H1 (cell line): ENCODE measurements around the gene RAB40B. TPM values are rescaled to one million over a fixed set of nuclear protein-coding genes. Genes with fewer than 3 reads are reported as not detected.

Source experiments
- CTCF ChIA-PET: fragments of 300-600 bp; sonication (Branson Sonifier 250); formaldehyde crosslinking; loops from one replicate; lab custom pipeline; 2021; ENCODE audit not compliant: partially characterized antibody; lab: Charles Lee
- POLR2A ChIA-PET: fragments of 300-600 bp; sonication (Branson Sonifier 250); formaldehyde crosslinking; loops from one replicate; lab custom pipeline; 2021; ENCODE audit warnings: inconsistent platforms; ENCODE audit not compliant: partially characterized antibody; lab: Charles Lee
- DNase-seq, 2 experiments: peaks; one replicate each; pipeline versions ENCODE4 v3.0.0 to v3.0.0-alpha.2; 2010 to 2022; ENCODE audit warnings: low spot score in 2 of 2, low read depth in 1 of 2, mixed read lengths in 1 of 2
- FAIRE-seq: peaks from 2 replicates; lab custom pipeline; 2011; peaks lifted over from hg19 to GRCh38; lab: Jason Lieb, UNC
- H2AFZ ChIP-seq: 2 replicates; pipeline ENCODE4 v1.8.1; 2012; ENCODE audit warnings: low read length, inconsistent platforms
- H2AK5ac ChIP-seq: 2 replicates; pipeline ENCODE4 v1.6.1; 2013; ENCODE audit warnings: low read depth, low read length
- H2BK120ac ChIP-seq: replicated peaks from 2 replicates; pipeline ENCODE3; 2013; ENCODE audit warnings: low read depth, low read length, inconsistent platforms
- H2BK12ac ChIP-seq: 2 replicates; pipeline ENCODE4 v1.6.1; 2013; ENCODE audit warnings: low read depth, low read length
- H2BK15ac ChIP-seq: 2 replicates; pipeline ENCODE4 v1.6.1; 2013; ENCODE audit warnings: low read length
- H2BK20ac ChIP-seq: 2 replicates; pipeline ENCODE4 v1.6.1; 2013; ENCODE audit warnings: low read length
- H2BK5ac ChIP-seq: 2 replicates; pipeline ENCODE4 v1.6.1; 2013; ENCODE audit warnings: low read depth, low read length
- H3K14ac ChIP-seq: 2 replicates; pipeline ENCODE4 v1.6.1; 2013; ENCODE audit warnings: inconsistent platforms; ENCODE audit not compliant: insufficient read length
- H3K18ac ChIP-seq: 2 replicates; pipeline ENCODE4 v1.6.1; 2013; ENCODE audit warnings: low read length; ENCODE audit errors: extremely low read depth
- H3K23ac ChIP-seq: 2 replicates; pipeline ENCODE4 v1.6.1; 2013; ENCODE audit warnings: inconsistent platforms; ENCODE audit not compliant: insufficient read length
- H3K23me2 ChIP-seq: 2 replicates; pipeline ENCODE4 v1.6.1; 2013; ENCODE audit warnings: low read depth, low read length
- H3K27ac ChIP-seq: 2 replicates; pipeline ENCODE4 v1.6.1; 2011; ENCODE audit warnings: low read depth, low read length, inconsistent platforms
- H3K27me3 ChIP-seq, 4 experiments: replicated peaks in 1 of 4; 1 replicate in 1 of 4; 2 replicates in 3 of 4; pipeline versions ENCODE4 v1.6.1 to v1.8.1; 2011 to 2013; ENCODE audit warnings: low read length in 3 of 4, mild to moderate bottlenecking in 3 of 4, inconsistent platforms in 2 of 4, mixed read lengths in 2 of 4, moderate library complexity in 1 of 4; ENCODE audit not compliant: control insufficient read depth in 3 of 4, insufficient read depth in 3 of 4; ENCODE audit errors: extremely low read depth in 1 of 4
- H3K36me3 ChIP-seq, 4 experiments: 2 replicates each; pipeline versions ENCODE4 v1.6.1 to v1.8.1; 2011 to 2013; ENCODE audit warnings: mild to moderate bottlenecking in 4 of 4, low read length in 3 of 4, moderate library complexity in 2 of 4, control low read depth in 1 of 4, inconsistent platforms in 1 of 4; ENCODE audit not compliant: insufficient read depth in 4 of 4, control insufficient read depth in 2 of 4
- H3K4ac ChIP-seq: replicated peaks from 2 replicates; pipeline ENCODE3; 2013; ENCODE audit warnings: low read length, low read depth, mixed read lengths, inconsistent platforms; ENCODE audit not compliant: insufficient read length
- H3K4me1 ChIP-seq, 4 experiments: replicated peaks in 1 of 4; 1 replicate in 1 of 4; 2 replicates in 3 of 4; pipeline versions ENCODE4 v1.6.1 to v1.8.1; 2011 to 2013; ENCODE audit warnings: low read length in 3 of 4, inconsistent platforms in 2 of 4, mixed read lengths in 1 of 4; ENCODE audit not compliant: insufficient read depth in 4 of 4, control insufficient read depth in 3 of 4
- H3K4me2 ChIP-seq, 2 experiments: 2 replicates each; pipeline versions ENCODE4 v1.6.1 to v1.8.1; 2011 to 2013; ENCODE audit warnings: low read depth in 2 of 2, low read length in 2 of 2, control low read depth in 1 of 2, inconsistent platforms in 1 of 2, mild to moderate bottlenecking in 1 of 2; ENCODE audit not compliant: insufficient read depth in 1 of 2
- H3K4me3 ChIP-seq, 4 experiments: fragments of 200-600, 300-600 bp in 1 of 4; sonication (generic), shearing (Covaris generic), sonication (Bioruptor Twin) in 1 of 4; 2 replicates each; pipeline versions ENCODE4 v1.5.1 to v1.8.1; 2011 to 2016; ENCODE audit warnings: low read length in 4 of 4, low read depth in 3 of 4, control low read depth in 2 of 4, inconsistent platforms in 2 of 4, mild to moderate bottlenecking in 2 of 4, mixed read lengths in 1 of 4, moderate library complexity in 1 of 4; ENCODE audit not compliant: insufficient read depth in 2 of 4; ENCODE audit errors: extremely low read depth in 1 of 4
- H3K56ac ChIP-seq: replicated peaks from 2 replicates; pipeline ENCODE3; 2013; ENCODE audit warnings: low read depth, mild to moderate bottlenecking, mixed read lengths, low read length, inconsistent platforms; ENCODE audit not compliant: insufficient read length
- H3K79me1 ChIP-seq: 2 replicates; pipeline ENCODE4 v1.6.1; 2013; ENCODE audit warnings: low read depth, low read length, control low read depth
- H3K79me2 ChIP-seq, 2 experiments: 2 replicates each; pipeline versions ENCODE4 v1.6.1 to v1.8.1; 2012 to 2013; ENCODE audit warnings: low read length in 2 of 2, mild to moderate bottlenecking in 2 of 2, inconsistent platforms in 1 of 2; ENCODE audit not compliant: insufficient read depth in 2 of 2, control insufficient read depth in 1 of 2
- H3K9ac ChIP-seq, 4 experiments: replicated peaks in 1 of 4; 1 replicate in 1 of 4; 2 replicates in 3 of 4; pipeline versions ENCODE4 v1.6.1 to v1.8.1; 2011 to 2013; ENCODE audit warnings: low read depth in 3 of 4, low read length in 3 of 4, control low read depth in 2 of 4, mild to moderate bottlenecking in 2 of 4, moderate library complexity in 2 of 4, inconsistent platforms in 1 of 4; ENCODE audit errors: extremely low read depth in 1 of 4
- H3K9me3 ChIP-seq, 2 experiments: 2 replicates each; pipeline versions ENCODE4 v1.6.1 to v1.8.1; 2012 to 2013; ENCODE audit warnings: mild to moderate bottlenecking in 2 of 2, moderate library complexity in 2 of 2, control low read depth in 1 of 2, inconsistent platforms in 1 of 2, low read depth in 1 of 2, low read length in 1 of 2, mixed read lengths in 1 of 2; ENCODE audit not compliant: insufficient read depth in 2 of 2
- H4K20me1 ChIP-seq, 2 experiments: replicated peaks in 1 of 2; 2 replicates each; pipeline versions ENCODE3 to v1.8.1; 2011 to 2013; ENCODE audit warnings: inconsistent platforms in 2 of 2, low read length in 2 of 2, mild to moderate bottlenecking in 1 of 2; ENCODE audit not compliant: insufficient read depth in 2 of 2, control insufficient read depth in 1 of 2
- H4K5ac ChIP-seq: 2 replicates; pipeline ENCODE4 v1.6.1; 2013; ENCODE audit warnings: low read length, low read depth, mixed read lengths, inconsistent platforms; ENCODE audit not compliant: insufficient read length
- H4K8ac ChIP-seq: 2 replicates; pipeline ENCODE4 v1.8.0; 2013; ENCODE audit warnings: mild to moderate bottlenecking, moderate library complexity, low read length, inconsistent platforms; ENCODE audit not compliant: insufficient read depth; ENCODE audit errors: extremely low read depth
- H4K91ac ChIP-seq: replicated peaks from 2 replicates; pipeline ENCODE3; 2013; ENCODE audit warnings: low read length, mixed read lengths, inconsistent platforms; ENCODE audit not compliant: insufficient read length
- CTBP2 ChIP-seq: IDR thresholded peaks from 2 replicates; pipeline ENCODE4 v1.7.0; 2011; ENCODE audit warnings: borderline replicate concordance, mild to moderate bottlenecking, moderate library complexity, mixed read lengths, low read length; ENCODE audit not compliant: insufficient read depth, insufficient read length
- E2F6 ChIP-seq: IDR thresholded peaks from 2 replicates; pipeline ENCODE4 v1.6.1; 2012; ENCODE audit warnings: inconsistent platforms
- SUZ12 ChIP-seq: fragments of 200-600 bp; sonication (generic); IDR thresholded peaks from 2 replicates; pipeline ENCODE4 v1.6.1; 2012; ENCODE audit warnings: mild to moderate bottlenecking, inconsistent platforms, low read length, moderate library complexity, mixed read lengths
- WGBS, 2 experiments: shearing (Covaris generic) in 1 of 2; methylation state at CpG; one replicate each; pipeline versions ENCODE4 v1.1.6 to v1.1.7; 2013 to 2015; ENCODE audit warnings: low lambda C conversion rate in 2 of 2, mixed read lengths in 2 of 2, inconsistent platforms in 1 of 2, low coverage in 1 of 2, missing lambda C conversion rate in 1 of 2; ENCODE audit not compliant: insufficient replicate concordance in 2 of 2, insufficient coverage in 1 of 2, insufficient read length in 1 of 2; ENCODE audit errors: extremely low coverage in 1 of 2, missing lambda C conversion rate in 1 of 2; 5-methylcytosine and 5-hydroxymethylcytosine counted together
- polyA plus RNA-seq, 7 experiments: library from polyadenylated mRNA; depleted of rRNA in 3 of 7; stranded (reverse) in 5 of 7; unstranded in 2 of 7; fragments of >200 nt in 5 of 7; fragments of 200-250 nt in 2 of 7; gene quantifications; 1 replicate in 5 of 7; 2 replicates in 1 of 7; 4 replicates in 1 of 7; pipeline versions ENCODE4 v1.2.1 to v1.2.3, GENCODE V29; 2011 to 2013; ENCODE audit warnings: missing spikeins in 2 of 7, mixed read lengths in 2 of 7
- total RNA-seq: library from RNA; stranded (reverse); fragmentation: NEBNext Ultra II Directional; extraction: Animal tissue kit (Norgen Biotek cat#: 25700); gene quantifications from 2 replicates; pipeline ENCODE4 v1.2.1, GENCODE V29; 2021

The RAB40B gene
- total and polyA plus RNA-seq, 2 of the 8 experiments (the other 6 are each of a cell fraction or from before 2014, with no cell fraction given), result 3.1 to 4.6 TPM

GRCh38 chr17:82693168-82693867 is 5.2 kb downstream of the RAB40B start:
- H2BK15ac ChIP-seq, result no peak overlapping the region
- H4K5ac ChIP-seq, result no peak overlapping the region
- H3K56ac ChIP-seq, result no peak overlapping the region
- no peak overlapping the region for H3K4me2 ChIP-seq
- TF ChIP-seq E2F6 (no peak), SUZ12 (no peak), CTBP2 (no peak)
- H2BK5ac ChIP-seq, result no peak overlapping the region
- peaks cover 0 to 6% (median 6%) of the 10 kb centered on the region in 4 experiments; a peak in 4 of 7 replicates for H3K4me1 ChIP-seq
- H3K23me2 ChIP-seq, result peaks cover 5% of the 10 kb centered on the region; the same call in 1 of the 2 replicates
- H2BK20ac ChIP-seq, result no peak overlapping the region
- H4K8ac ChIP-seq, result no peak overlapping the region
- H2AFZ ChIP-seq, result no peak overlapping the region
- H3K23ac ChIP-seq, result no peak overlapping the region
- no peaks in the 10 kb centered on the region for H3K9me3 ChIP-seq
- H3K27ac ChIP-seq, result no peak overlapping the region
- H2AK5ac ChIP-seq, result no peak overlapping the region
- DNase-seq (no peak), FAIRE-seq (no peak)
- H3K4me3 ChIP-seq, result no peak overlapping the region
- H3K79me2 ChIP-seq, result no peaks in the 10 kb centered on the region
- H2BK120ac ChIP-seq, result no peak overlapping the region
- ChIA-PET CTCF (interaction anchor here (0.6 kb wide), 1 partner anchor 16 kb away, joined by 4 read pairs; no protein-coding TSS in a partner anchor), POLR2A (no interaction called here)
- H2BK12ac ChIP-seq, result no peak overlapping the region
- no peak overlapping the region for H3K18ac ChIP-seq
- peaks cover 16 to 21% (median 20%) of the 10 kb centered on the region in 4 experiments for H3K27me3 ChIP-seq
- peaks cover 0 to 5% of the 10 kb centered on the region in 2 experiments for H4K20me1 ChIP-seq
- no peak overlapping the region for H3K4ac ChIP-seq
- no peak overlapping the region for H4K91ac ChIP-seq
- H3K79me1 ChIP-seq, result no peaks in the 10 kb centered on the region
- H3K9ac ChIP-seq, result no peak overlapping the region
- H3K36me3 ChIP-seq, result no peaks in the 10 kb centered on the region; a peak in 1 of 8 replicates
- H3K14ac ChIP-seq, result no peak overlapping the region
- WGBS, 2 experiments, result 94% methylated on average over 22 of the region's 22 CpGs; no CpG with 5 or more reads in 1 of the 2 experiments
